Measurements from ENCODE around the gene PLEKHF1.

DNA sequence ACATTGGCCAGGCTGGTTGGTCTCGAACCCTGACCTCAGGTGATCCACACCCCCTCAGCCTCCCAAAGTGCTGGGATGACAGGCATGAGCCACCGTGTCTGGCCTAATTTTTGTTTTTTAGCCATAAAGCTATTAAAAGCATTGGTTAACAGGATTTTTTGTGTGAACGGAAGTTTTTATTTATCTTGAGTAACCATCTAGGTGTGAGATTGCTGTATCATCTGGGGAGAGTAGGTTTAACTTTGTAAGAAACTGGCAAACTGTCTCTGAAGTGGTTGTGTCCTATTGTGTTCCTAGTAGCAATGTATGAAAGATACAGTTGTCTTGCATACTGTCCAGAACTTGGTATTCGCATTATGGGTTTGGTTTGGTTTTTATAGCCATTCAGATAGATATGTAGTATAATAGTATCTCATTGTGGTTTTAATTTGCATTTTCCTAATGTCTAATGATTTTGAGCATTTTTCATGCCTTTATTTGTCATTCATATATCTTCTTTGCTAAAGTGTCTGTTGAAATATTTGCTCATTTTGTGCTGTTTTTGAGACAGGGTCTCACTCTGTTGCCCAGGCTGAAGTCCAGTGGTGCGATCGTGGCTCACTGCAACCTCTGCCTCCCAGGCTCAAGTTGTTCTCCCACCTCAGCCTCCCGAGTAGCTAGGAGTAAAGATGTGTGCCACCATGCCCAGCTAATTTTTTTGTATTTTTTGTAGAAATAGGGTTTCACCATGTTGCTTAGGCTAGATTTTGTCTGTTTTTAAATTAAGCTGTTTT is 13.5 kb upstream of the PLEKHF1 start:
- TF ChIP-seq, protein P1, sequence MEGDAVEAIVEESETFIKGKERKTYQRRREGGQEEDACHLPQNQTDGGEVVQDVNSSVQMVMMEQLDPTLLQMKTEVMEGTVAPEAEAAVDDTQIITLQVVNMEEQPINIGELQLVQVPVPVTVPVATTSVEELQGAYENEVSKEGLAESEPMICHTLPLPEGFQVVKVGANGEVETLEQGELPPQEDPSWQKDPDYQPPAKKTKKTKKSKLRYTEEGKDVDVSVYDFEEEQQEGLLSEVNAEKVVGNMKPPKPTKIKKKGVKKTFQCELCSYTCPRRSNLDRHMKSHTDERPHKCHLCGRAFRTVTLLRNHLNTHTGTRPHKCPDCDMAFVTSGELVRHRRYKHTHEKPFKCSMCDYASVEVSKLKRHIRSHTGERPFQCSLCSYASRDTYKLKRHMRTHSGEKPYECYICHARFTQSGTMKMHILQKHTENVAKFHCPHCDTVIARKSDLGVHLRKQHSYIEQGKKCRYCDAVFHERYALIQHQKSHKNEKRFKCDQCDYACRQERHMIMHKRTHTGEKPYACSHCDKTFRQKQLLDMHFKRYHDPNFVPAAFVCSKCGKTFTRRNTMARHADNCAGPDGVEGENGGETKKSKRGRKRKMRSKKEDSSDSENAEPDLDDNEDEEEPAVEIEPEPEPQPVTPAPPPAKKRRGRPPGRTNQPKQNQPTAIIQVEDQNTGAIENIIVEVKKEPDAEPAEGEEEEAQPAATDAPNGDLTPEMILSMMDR (IDR thresholded peaks at IDR 0.05): no peak
- TF ChIP-seq EP300 (IDR thresholded peaks at IDR 0.05; ENCODE audit: low read depth): no peak
- no peak for TF ChIP-seq POLR2AphosphoS5 (IDR thresholded peaks at IDR 0.05)
- TF ChIP-seq POLR2A (IDR thresholded peaks at IDR 0.05): no peak
